GM12878 (cell line): ENCODE data around the gene SF3B2. TPM values are rescaled to one million over a fixed set of nuclear protein-coding genes. Genes with fewer than 3 reads are reported as not detected.
"Not testable (repeated sequence)": the region's sequence is repeated elsewhere in the genome, so short reads cannot be mapped to it uniquely, and the experiment has no call there.

Experiments
- ATAC-seq: fragments of 200-7000 bp; cut with Tn5 transposase; 3 replicates; pipeline ENCODE4 v1.9.1; 2020; ENCODE audit warnings: mild to moderate bottlenecking, moderate library complexity
- BruUV-seq: library from RNA; stranded (reverse); fragments of 400-500 nt; replicated peaks from 2 replicates; lab custom pipeline; 2021; lab: Mats Ljungman, UMichigan
- CTCF ChIA-PET: fragments of 300-600 bp; sonication (Branson Sonifier 250); formaldehyde crosslinking; extraction: SDS; loops from one replicate; lab custom pipeline; 2021; ENCODE audit warnings: inconsistent platforms; lab: Yijun Ruan, JAX
- POLR2A ChIA-PET: fragments of 350-600 bp; formaldehyde crosslinking; extraction: SDS; loops from one replicate; lab custom pipeline; 2021; ENCODE audit warnings: inconsistent platforms; lab: Charles Lee
- RAD21 ChIA-PET: fragments of 300-600 bp; sonication (Branson Sonifier 250); formaldehyde crosslinking; loops from one replicate; lab custom pipeline; 2023; ENCODE audit warnings: antibody characterized with exemption; ENCODE audit not compliant: unreplicated experiment; lab: Charles Lee
- SMC1A ChIA-PET: fragments of 300-600 bp; sonication (Branson Sonifier 250); formaldehyde crosslinking; loops from one replicate; lab custom pipeline; 2023; ENCODE audit not compliant: unreplicated experiment, uncharacterized antibody; lab: Charles Lee
- DNase-seq: peaks from one replicate; pipeline ENCODE4 v3.0.0-alpha.2; 2011; ENCODE audit warnings: low read depth, low spot score
- FAIRE-seq: peaks from 3 replicates; lab custom pipeline; 2011; peaks lifted over from hg19 to GRCh38; lab: Jason Lieb, UNC
- H2AFZ ChIP-seq: 2 replicates; pipeline ENCODE4 v1.6.0; 2011; ENCODE audit warnings: low read depth, low read length, control low read depth; ENCODE audit not compliant: control insufficient read depth
- H3K27ac ChIP-seq: 2 replicates; pipeline ENCODE4 v1.5.1; 2011; ENCODE audit warnings: control low read depth; ENCODE audit not compliant: control insufficient read depth, insufficient read depth
- H3K27me3 ChIP-seq, 2 experiments: replicated peaks in 1 of 2; 2 replicates each; pipeline versions ENCODE4 v1.6.0 to v1.6.1; 2011; ENCODE audit warnings: low read length in 1 of 2; ENCODE audit not compliant: control insufficient read depth in 2 of 2, insufficient read depth in 2 of 2
- H3K36me3 ChIP-seq, 2 experiments: 2 replicates each; pipeline ENCODE4 v1.5.1; 2011; ENCODE audit warnings: low read length in 1 of 2; ENCODE audit not compliant: control insufficient read depth in 2 of 2, insufficient read depth in 2 of 2
- H3K4me1 ChIP-seq: 2 replicates; pipeline ENCODE4 v1.6.1; 2011; ENCODE audit warnings: mild to moderate bottlenecking, low read length, moderate library complexity, mixed read lengths; ENCODE audit not compliant: control insufficient read depth, insufficient read depth
- H3K4me2 ChIP-seq: 2 replicates; pipeline ENCODE4 v1.6.0; 2011; ENCODE audit warnings: control low read depth; ENCODE audit not compliant: control insufficient read depth, insufficient read depth
- H3K4me3 ChIP-seq: fragments of 200-600 bp; sonication (generic); 2 replicates; pipeline ENCODE4 v1.5.1; 2016
- H3K79me2 ChIP-seq: 2 replicates; pipeline ENCODE4 v1.6.0; 2011; ENCODE audit warnings: low read length; ENCODE audit not compliant: control insufficient read depth, insufficient read depth
- H3K9ac ChIP-seq: 2 replicates; pipeline ENCODE4 v1.8.0; 2011; ENCODE audit warnings: low read length, control low read depth, mixed read lengths; ENCODE audit not compliant: control insufficient read depth, insufficient read depth
- H3K9me3 ChIP-seq: replicated peaks from 3 replicates; pipeline ENCODE4 v1.5.1; 2011; ENCODE audit warnings: mild to moderate bottlenecking, low read length; ENCODE audit not compliant: control insufficient read depth, insufficient read depth
- H4K20me1 ChIP-seq: 2 replicates; pipeline ENCODE4 v1.6.0; 2011; ENCODE audit not compliant: control insufficient read depth, insufficient read depth
- ASH2L ChIP-seq: fragments of 300-600, 200-600 bp; sonication (generic); IDR thresholded peaks from 2 replicates; pipeline ENCODE4 v1.6.1; 2017; ENCODE audit warnings: low read depth, mild to moderate bottlenecking, borderline replicate concordance
- EED ChIP-seq: sonication (generic); IDR thresholded peaks from 2 replicates; pipeline ENCODE4 v1.6.1; 2016; ENCODE audit warnings: antibody characterized with exemption, low read depth
- MTA2 ChIP-seq: fragments of 450-650 bp; IDR thresholded peaks from 2 replicates; pipeline ENCODE4 v1.6.1; 2016; ENCODE audit warnings: low read depth, mild to moderate bottlenecking, moderate library complexity
- MXI1 ChIP-seq: fragments of 150-350 bp; IDR thresholded peaks from 2 replicates; pipeline ENCODE4 v1.6.1; 2011; ENCODE audit warnings: low read depth, mild to moderate bottlenecking, inconsistent platforms, low read length, improper control_type of control experiment
- PAX5 ChIP-seq: IDR thresholded peaks from 2 replicates; pipeline ENCODE4 v1.6.1; 2011; ENCODE audit warnings: low read depth, low read length, borderline replicate concordance
- TCF12 ChIP-seq: IDR thresholded peaks from 2 replicates; pipeline ENCODE4 v1.6.1; 2011; ENCODE audit warnings: low read depth, mild to moderate bottlenecking, low read length
- TCF3 ChIP-seq: IDR thresholded peaks from 2 replicates; pipeline ENCODE4 v1.6.1; 2012; ENCODE audit warnings: low read depth, mild to moderate bottlenecking, low read length, borderline replicate concordance; ENCODE audit not compliant: insufficient read depth
- WGBS: methylation state at CpG from one replicate; pipeline ENCODE4 v1.1.6; 2016; ENCODE audit warnings: low lambda C conversion rate; ENCODE audit not compliant: insufficient replicate concordance, insufficient coverage; ENCODE audit errors: missing lambda C conversion rate; 5-methylcytosine and 5-hydroxymethylcytosine counted together
- in situ Hi-C: fragments of 300-500 bp; cut with MboI; formaldehyde crosslinking; loops from 9 replicates; pipeline ENCODE4 v1.14.3; 2018; ENCODE audit warnings: mixed read lengths
- intact Hi-C: fragments of 100-400 bp; cut with micrococcal nuclease; formaldehyde crosslinking; loops from one replicate; pipeline ENCODE4 v1.14.2; 2022; ENCODE audit not compliant: unreplicated experiment
- polyA plus RNA-seq, 11 experiments: library from polyadenylated mRNA; depleted of rRNA in 4 of 11; unstranded in 6 of 11; stranded (reverse) in 5 of 11; fragments of >200 nt; fragmentation: Nextera tagmentation in 4 of 11; fragmentation: Illumina TruSeq in 1 of 11; extraction: Ambion mirVana in 4 of 11; extraction: Trizol in 1 of 11; gene quantifications; 1 replicate in 1 of 11; 2 replicates in 10 of 11; pipeline versions ENCODE4 v1.2.1 to v1.2.3, GENCODE V29; 2011 to 2016; ENCODE audit warnings: inconsistent platforms in 2 of 11, missing spikeins in 2 of 11, low read depth in 1 of 11
- total RNA-seq, 4 experiments: library from RNA; depleted of rRNA in 3 of 4; stranded (reverse); fragments of >200 nt in 3 of 4; fragmentation: Illumina TruSeq in 1 of 4; extraction: Trizol in 1 of 4; gene quantifications; 2 replicates each; pipeline versions ENCODE4 v1.2.1 to v1.2.3, GENCODE V29; 2013 to 2021
- TF ChIP-seq, protein P1 (sequence below): fragments of 450-650 bp; formaldehyde crosslinking; IDR thresholded peaks from 2 replicates; pipeline ENCODE4 v1.5.0; 2022; ENCODE audit warnings: mild to moderate bottlenecking, missing genetic modification characterization
- TF ChIP-seq, protein P2 (sequence below): fragments of 450-650 bp; IDR thresholded peaks from 2 replicates; pipeline ENCODE4 v1.6.1; 2016; ENCODE audit warnings: mild to moderate bottlenecking, moderate library complexity, borderline replicate concordance
- TF ChIP-seq, protein P3 (sequence below): fragments of 450-650 bp; IDR thresholded peaks from 2 replicates; pipeline ENCODE4 v1.6.1; 2017; ENCODE audit warnings: borderline replicate concordance

The SF3B2 gene
- total and polyA plus RNA-seq, 10 of the 15 experiments (the other 5 are each of a cell fraction or from before 2014, with no cell fraction given), result 56.3 to 245 (median 144) TPM

DNA sequence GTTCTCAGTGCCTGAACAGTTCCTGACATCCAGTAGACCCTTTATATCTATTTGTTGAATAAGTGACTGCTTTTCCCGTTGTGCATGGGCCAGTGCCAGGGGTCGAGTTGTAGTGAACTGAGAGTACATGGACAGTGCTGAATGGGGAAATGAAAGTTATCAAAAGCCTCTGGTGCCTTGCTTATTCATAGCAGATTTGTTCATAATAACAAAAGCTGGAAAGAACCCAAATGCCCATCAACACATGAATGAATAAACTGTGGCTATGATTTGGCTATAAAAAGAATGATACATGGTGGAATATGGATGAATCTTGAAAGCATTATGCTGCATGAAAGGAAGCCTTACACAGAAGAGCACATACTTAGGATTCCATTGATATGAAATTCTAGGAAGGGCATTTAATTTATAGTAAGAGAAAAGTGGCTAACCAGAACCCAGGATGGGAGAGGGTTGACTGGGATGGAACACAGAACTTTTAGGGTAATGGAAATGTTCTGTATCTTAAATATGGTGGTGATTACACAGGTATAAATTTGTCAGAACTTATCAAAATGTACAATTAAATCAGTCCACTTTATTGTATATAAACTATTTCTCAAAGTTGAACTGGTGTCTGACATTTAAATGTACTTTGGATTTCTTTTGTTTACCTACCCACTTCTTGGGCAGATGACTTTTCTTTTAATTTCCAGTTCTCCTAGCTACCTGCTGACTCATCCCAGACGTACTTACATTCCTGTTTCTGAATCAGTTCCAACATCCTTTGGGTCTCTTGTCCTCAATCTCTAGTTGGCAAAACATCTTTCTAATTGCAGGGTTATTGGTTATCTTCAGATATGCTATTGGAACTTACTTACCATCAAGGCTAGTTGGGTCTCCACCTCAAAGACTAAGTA lies 60.7 kb downstream of the SF3B2 start (continued):
- TF ChIP-seq PAX5, result 0 out of 2 replicates have a peak, but pooled peaks have one; percentile 18
- TF ChIP-seq EED, result peak; percentile 68
- no peak for TF ChIP-seq ASH2L
- no peak for TF ChIP-seq TCF3
- TF ChIP-seq, protein P1, sequence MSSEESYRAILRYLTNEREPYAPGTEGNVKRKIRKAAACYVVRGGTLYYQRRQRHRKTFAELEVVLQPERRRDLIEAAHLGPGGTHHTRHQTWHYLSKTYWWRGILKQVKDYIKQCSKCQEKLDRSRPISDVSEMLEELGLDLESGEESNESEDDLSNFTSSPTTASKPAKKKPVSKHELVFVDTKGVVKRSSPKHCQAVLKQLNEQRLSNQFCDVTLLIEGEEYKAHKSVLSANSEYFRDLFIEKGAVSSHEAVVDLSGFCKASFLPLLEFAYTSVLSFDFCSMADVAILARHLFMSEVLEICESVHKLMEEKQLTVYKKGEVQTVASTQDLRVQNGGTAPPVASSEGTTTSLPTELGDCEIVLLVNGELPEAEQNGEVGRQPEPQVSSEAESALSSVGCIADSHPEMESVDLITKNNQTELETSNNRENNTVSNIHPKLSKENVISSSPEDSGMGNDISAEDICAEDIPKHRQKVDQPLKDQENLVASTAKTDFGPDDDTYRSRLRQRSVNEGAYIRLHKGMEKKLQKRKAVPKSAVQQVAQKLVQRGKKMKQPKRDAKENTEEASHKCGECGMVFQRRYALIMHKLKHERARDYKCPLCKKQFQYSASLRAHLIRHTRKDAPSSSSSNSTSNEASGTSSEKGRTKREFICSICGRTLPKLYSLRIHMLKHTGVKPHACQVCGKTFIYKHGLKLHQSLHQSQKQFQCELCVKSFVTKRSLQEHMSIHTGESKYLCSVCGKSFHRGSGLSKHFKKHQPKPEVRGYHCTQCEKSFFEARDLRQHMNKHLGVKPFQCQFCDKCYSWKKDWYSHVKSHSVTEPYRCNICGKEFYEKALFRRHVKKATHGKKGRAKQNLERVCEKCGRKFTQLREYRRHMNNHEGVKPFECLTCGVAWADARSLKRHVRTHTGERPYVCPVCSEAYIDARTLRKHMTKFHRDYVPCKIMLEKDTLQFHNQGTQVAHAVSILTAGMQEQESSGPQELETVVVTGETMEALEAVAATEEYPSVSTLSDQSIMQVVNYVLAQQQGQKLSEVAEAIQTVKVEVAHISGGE (CRISPR knock-in tag), result no peak
- TF ChIP-seq, protein P2, sequence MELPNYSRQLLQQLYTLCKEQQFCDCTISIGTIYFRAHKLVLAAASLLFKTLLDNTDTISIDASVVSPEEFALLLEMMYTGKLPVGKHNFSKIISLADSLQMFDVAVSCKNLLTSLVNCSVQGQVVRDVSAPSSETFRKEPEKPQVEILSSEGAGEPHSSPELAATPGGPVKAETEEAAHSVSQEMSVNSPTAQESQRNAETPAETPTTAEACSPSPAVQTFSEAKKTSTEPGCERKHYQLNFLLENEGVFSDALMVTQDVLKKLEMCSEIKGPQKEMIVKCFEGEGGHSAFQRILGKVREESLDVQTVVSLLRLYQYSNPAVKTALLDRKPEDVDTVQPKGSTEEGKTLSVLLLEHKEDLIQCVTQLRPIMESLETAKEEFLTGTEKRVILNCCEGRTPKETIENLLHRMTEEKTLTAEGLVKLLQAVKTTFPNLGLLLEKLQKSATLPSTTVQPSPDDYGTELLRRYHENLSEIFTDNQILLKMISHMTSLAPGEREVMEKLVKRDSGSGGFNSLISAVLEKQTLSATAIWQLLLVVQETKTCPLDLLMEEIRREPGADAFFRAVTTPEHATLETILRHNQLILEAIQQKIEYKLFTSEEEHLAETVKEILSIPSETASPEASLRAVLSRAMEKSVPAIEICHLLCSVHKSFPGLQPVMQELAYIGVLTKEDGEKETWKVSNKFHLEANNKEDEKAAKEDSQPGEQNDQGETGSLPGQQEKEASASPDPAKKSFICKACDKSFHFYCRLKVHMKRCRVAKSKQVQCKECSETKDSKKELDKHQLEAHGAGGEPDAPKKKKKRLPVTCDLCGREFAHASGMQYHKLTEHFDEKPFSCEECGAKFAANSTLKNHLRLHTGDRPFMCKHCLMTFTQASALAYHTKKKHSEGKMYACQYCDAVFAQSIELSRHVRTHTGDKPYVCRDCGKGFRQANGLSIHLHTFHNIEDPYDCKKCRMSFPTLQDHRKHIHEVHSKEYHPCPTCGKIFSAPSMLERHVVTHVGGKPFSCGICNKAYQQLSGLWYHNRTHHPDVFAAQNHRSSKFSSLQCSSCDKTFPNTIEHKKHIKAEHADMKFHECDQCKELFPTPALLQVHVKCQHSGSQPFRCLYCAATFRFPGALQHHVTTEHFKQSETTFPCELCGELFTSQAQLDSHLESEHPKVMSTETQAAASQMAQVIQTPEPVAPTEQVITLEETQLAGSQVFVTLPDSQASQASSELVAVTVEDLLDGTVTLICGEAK, result no peak
- peak; percentile 75 for TF ChIP-seq MTA2
- no peak for TF ChIP-seq TCF12
- no peak for TF ChIP-seq MXI1
- TF ChIP-seq, protein P3, sequence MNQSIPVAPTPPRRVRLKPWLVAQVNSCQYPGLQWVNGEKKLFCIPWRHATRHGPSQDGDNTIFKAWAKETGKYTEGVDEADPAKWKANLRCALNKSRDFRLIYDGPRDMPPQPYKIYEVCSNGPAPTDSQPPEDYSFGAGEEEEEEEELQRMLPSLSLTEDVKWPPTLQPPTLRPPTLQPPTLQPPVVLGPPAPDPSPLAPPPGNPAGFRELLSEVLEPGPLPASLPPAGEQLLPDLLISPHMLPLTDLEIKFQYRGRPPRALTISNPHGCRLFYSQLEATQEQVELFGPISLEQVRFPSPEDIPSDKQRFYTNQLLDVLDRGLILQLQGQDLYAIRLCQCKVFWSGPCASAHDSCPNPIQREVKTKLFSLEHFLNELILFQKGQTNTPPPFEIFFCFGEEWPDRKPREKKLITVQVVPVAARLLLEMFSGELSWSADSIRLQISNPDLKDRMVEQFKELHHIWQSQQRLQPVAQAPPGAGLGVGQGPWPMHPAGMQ, result no peak

DNA sequence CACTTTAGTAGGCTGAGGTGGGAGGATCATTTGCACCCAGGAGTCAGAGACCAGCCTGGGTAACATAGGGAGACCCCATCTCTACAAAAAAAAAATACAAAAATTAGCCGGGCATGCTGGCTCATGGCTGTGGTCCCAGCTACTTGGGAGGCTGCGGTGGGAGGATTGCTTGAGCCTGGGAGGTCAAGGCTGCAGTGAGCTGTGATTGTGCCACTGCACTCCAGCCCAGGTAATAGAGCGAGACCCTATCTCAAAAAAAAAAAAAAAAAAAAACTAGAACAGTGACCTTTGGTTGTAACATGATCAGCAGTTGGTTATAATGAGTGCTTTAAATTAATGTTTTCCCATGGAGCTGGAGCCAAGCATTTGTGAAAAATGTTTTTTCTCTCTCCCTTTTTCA lies 62.8 kb downstream of the SF3B2 start:
- ChIA-PET SMC1A (interaction anchor here (0.6 to 14.6 kb wide), 13 partner anchors 10 to 82 kb away, joined by 3 to 265 read pairs (median 11); partner anchors contain the start of gene PACS1), POLR2A (interaction anchor here (0.6 to 10.3 kb wide), 15 partner anchors 8 to 324 kb away, joined by 3 to 91 read pairs (median 7); partner anchors contain the start of genes BANF1, EIF1AD and SF3B2), RAD21 (interaction anchor here (0.6 to 5.8 kb wide), 12 partner anchors 10 to 308 kb away, joined by 3 to 78 read pairs (median 8); partner anchors contain the start of gene PACS1), CTCF (interaction anchor here (1.4 to 12.2 kb wide), 9 partner anchors 11 to 92 kb away, joined by 3 to 109 read pairs (median 14); partner anchors contain the start of gene PACS1)
- Histone ChIP-seq H3K4me1 (peaks cover 76% of the 10 kb centered on the region), H3K79me2 (peaks cover 81% of the 10 kb centered on the region), H3K4me2 (peak overlapping the region; percentile 98), H3K4me3 (peak overlapping the region; percentile 53; the same call in 1 of the 2 replicates), H3K9ac (peak overlapping the region; percentile 64), H3K27ac (peak overlapping the region; percentile 88)
- intact Hi-C loops, ATAC-seq, H3K9me3 ChIP-seq, BruUV-seq, in situ Hi-C loops, H3K36me3 ChIP-seq, DNase-seq, H2AFZ ChIP-seq, FAIRE-seq, H3K27me3 ChIP-seq, H4K20me1 ChIP-seq: not testable (repeated sequence)
- WGBS, result 17% methylated on average over 3 of the region's 3 CpGs
